ENCODE measurements around the gene NXPE2.

The NXPE2 gene

GRCh38 chr11:114745150-114745671 lies 66.9 kb downstream of the NXPE2 start:
- no peak overlapping the region for H3K4me3 ChIP-seq (ENCODE audit: low read length)
- no peak for DNase-seq (ENCODE audit: low read depth)
- no peak for TF ChIP-seq CTCF (conservative IDR thresholded peaks at IDR 0.05; ENCODE audit: low read length)

DNA sequence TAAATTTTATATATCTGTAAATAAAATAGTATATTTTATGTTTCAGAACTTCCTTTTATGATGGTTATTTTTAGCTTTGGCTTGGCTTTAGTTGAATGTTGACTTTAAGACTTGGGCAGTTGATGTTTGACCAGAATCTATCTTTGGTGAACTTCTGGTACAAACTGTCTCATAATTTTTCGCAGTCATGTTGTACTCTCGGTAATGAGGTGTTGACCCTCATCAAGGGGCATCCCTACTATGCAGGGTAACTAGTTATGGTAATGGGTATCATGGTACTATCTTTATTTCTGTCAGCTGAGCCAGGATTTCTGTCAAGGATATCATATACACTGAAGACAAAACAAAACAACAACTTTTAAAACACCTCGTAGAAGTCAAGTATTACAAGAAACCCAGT lies 67.7 kb downstream of the NXPE2 start:
- no peak overlapping the region for H3K4me3 ChIP-seq (ENCODE audit: low read length)
- TF ChIP-seq CTCF (conservative IDR thresholded peaks at IDR 0.05; ENCODE audit: low read length): no peak
- no peak for DNase-seq (ENCODE audit: low read depth)

Measured in AG10803 (cell line).